Measurements from ENCODE around the gene SERPINB7. TPM values are rescaled to one million over a fixed set of nuclear protein-coding genes. Genes with fewer than 3 reads are reported as not detected.

The SERPINB7 gene
- total RNA-seq, 1 donor: not detected

- DNase-seq (ENCODE audit: low read depth in 2 of 3, low spot score in 2 of 3): no peak
These were observed 9.7 kb downstream of the SERPINB7 start for GRCh38 chr18:63784787-63785452.

DNA sequence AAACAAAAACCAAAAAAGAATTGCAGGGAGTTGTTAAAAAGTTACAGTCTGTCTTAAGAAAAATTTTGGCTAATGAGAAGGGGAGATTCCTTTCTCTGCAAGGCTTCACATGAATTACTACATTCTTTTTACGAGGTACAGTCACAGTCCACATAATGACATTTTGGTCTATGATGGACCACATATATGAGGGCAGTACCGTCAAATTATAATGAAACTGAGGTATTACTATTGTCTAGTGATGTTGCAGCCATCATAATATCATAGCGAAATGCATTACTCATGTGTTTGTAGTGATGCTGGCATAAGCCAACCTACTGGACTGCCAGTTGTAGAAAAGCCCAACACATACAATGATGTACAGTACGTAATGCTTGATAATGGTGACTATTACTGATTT is 12.5 kb downstream of the SERPINB7 start:
- DNase-seq (ENCODE audit: low read depth in 2 of 3, low spot score in 2 of 3): no peak

- peak in 2 of 3 donors; percentile 61 to 66 for DNase-seq (ENCODE audit: low read depth in 2 of 3, low spot score in 2 of 3)
These were observed 13.4 kb downstream of the SERPINB7 start for GRCh38 chr18:63788447-63789096.

DNA sequence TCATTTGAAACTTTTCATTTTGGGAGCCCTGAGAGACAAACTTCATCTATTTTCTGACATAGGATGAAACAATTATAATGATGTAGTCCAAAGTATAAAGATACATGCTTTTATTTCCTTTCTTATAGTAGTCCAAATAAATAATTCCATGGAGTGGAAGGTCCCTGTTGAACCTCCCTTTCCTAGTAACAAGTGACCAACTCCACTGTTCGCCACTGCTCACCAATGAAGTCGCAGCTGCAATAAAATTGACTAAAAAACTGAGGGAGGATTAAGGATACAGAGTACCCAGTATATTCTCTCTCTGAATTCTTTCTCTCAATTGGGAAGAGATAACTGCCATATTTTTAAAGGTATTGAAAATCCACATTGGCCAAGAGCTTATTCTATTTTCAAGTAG is 14.1 kb downstream of the SERPINB7 start:
- no peak for DNase-seq (ENCODE audit: low read depth in 2 of 3, low spot score in 2 of 3)

DNA sequence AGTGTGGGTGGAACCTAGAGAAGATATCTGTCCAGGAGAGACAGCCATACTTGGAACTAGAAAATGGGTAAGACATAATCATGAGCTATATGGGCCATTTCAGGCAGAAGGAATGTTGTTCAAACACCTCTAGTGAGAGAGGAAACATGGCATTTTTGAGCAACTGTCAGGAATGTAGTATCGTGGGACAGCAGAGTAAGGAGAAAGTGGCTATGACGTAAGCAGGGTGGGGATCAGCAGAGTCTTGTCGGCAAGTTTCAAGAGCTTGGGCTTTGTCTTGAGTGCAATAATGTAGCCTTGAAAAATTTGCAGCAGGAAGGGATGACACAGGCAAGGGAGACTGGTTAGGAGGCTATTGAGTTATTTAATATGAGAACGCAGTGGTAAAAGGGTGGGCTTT is 20.4 kb downstream of the SERPINB7 start:
- DNase-seq (ENCODE audit: low read depth in 2 of 3, low spot score in 2 of 3): no peak

- no peak for DNase-seq (ENCODE audit: low read depth in 2 of 3, low spot score in 2 of 3)
These were observed 24.0 kb downstream of the SERPINB7 start for GRCh38 chr18:63799189-63799588.

DNA sequence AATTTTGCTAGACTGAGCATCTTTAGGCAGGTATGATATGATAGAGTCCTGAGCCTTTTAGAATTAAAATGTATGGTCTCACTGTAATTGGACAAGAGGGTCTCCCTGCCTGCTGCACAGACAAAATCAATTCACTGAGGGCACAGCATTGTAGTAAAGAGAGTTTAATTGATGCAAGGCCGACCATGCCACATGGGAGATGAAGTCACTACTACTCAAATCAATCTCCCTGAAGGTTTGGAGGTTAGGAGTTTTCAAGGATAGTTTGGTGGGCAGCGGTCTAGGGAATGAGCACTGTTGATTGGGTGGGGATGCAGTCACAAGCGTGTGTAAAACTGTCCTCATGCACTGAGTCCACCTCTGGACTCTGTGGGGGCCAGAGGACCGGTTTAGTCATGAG is 26.1 kb downstream of the SERPINB7 start:
- no peak for DNase-seq (ENCODE audit: low read depth in 2 of 3, low spot score in 2 of 3)

DNA sequence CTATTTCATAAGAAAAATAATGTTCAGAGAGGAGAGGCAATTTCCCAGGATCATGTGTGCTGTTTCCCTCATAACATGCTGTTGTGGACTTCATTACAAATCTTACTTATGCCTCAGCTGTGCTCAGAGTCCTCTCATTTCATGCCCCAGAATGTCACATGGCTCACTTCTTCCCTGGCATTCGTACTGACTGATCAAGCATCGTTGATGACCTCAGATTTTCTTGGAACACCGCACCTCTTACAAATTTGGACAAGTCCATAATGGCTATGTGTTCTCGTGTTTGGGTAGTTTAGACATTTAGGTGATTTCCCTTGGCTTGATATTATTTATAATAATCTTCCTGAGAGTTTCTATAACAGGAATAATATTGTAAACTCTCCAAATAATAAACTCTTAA is 32.9 kb downstream of the SERPINB7 start:
- DNase-seq (ENCODE audit: low read depth in 2 of 3, low spot score in 2 of 3): no peak

- no peak for DNase-seq (ENCODE audit: low read depth in 2 of 3, low spot score in 2 of 3)
These were observed 42.3 kb downstream of the SERPINB7 start for GRCh38 chr18:63817441-63818051.

DNA sequence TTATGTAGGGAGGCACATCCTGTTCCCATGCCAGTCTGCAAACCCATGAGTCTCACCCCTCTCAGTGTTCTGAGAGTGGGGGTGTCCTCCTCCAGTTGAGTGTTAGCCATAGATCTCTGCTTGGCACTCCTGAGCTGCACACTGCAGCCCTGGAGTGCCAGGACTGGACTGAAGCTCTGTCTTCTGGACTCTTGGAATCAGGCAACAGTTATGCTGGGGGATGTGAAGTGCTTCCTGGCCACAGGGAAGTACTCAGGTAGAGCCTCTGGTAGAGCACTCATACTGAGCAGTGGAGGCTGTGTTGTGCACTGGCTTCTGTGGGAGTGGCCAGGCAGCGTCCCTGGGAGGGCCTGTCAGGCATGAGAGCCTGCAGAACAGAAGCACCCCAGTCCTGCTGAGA is 43.0 kb downstream of the SERPINB7 start:
- no peak for DNase-seq (ENCODE audit: low read depth in 2 of 3, low spot score in 2 of 3)

GRCh38 chr18:63819786-63820185 is 44.6 kb downstream of the SERPINB7 start:
- no peak for DNase-seq (ENCODE audit: low read depth in 2 of 3, low spot score in 2 of 3)

DNA sequence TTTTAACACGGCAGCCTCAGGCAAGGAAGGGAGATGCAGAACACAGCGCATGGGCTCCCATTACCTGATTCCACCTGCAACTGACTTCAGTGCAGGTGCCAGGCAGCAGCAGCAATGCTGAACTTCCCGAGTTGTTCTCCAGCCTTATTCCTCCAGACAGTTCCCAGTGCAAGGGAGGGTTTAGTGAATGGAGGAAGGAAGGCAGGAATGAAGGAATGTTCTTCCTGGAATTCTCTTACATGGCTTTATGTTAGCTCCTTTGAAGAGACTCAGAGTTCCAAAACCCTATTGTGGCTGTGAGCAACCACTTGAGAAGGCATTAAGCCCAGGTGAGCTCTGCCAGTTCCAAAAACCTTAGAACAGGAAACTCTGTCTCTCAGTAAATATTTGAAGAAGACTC is 45.5 kb downstream of the SERPINB7 start:
- DNase-seq (ENCODE audit: low read depth in 2 of 3, low spot score in 2 of 3): no peak

- peak in 2 of 3 donors; percentile 22 to 58 for DNase-seq (ENCODE audit: low read depth in 2 of 3, low spot score in 2 of 3)
These were observed 48.5 kb downstream of the SERPINB7 start for GRCh38 chr18:63823516-63824219.

DNA sequence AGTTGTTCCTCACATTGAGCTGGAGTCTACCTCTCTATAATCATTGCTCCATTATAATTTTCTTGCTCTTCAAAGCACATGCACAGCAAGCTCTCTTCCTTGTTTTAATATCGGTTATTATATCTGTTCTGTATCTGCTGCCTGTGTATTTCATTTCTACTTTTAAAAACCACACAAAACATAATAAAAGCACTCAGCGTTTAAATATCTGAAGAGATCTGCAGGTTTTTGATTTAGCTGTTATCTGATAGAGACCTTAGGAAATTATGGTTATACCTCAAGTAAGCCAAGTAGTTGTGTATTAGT is 49.0 kb downstream of the SERPINB7 start:
- DNase-seq (ENCODE audit: low read depth in 2 of 3, low spot score in 2 of 3): no peak

GRCh38 chr18:63828120-63828519 is 52.9 kb downstream of the SERPINB7 start:
- DNase-seq (ENCODE audit: low read depth in 2 of 3, low spot score in 2 of 3): no peak

DNA sequence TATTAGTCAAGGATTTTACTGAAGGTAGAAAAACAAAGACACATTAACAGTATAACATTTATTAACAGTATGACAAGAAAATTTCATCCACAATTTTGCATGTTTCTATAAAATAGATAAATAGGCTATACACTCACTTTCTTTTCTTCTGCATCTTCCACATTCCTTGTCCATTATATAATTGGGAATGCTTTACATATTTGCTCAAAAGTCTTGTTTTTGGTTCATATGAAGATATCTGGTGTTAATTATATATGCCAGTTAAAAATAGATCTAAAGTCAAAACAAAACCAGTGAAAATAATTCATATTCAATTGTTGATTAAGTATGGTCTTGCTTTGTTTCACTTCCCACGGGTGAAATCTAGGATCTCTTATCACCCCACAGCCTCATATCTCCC is 53.4 kb downstream of the SERPINB7 start:
- DNase-seq (ENCODE audit: low read depth in 2 of 3, low spot score in 2 of 3): no peak

DNA sequence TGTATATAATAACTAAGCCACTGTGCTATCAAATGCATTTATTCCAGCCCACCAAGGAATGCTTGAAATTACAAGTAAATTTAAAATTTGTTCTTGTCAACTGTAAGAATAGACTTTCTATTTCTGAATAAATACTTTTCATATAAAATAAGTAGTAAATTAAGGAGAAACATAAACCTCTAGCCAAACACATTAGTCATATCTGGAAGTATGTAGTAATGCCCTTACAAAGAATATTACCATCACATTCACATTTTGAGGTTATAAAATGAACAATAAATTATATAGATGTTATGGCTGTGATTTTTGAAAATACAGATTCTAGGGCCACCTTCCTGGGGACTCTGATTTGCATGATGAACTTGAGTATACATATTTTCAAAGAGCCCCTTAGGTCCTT is 54.7 kb downstream of the SERPINB7 start:
- DNase-seq (ENCODE audit: low read depth in 2 of 3, low spot score in 2 of 3): no peak

GRCh38 chr18:63831080-63831788 is 56.0 kb downstream of the SERPINB7 start:
- peak in 2 of 3 donors; percentile 78 to 86 for DNase-seq (ENCODE audit: low read depth in 2 of 3, low spot score in 2 of 3)

GRCh38 chr18:63832470-63832869 is 57.3 kb downstream of the SERPINB7 start:
- no peak for DNase-seq (ENCODE audit: low read depth in 2 of 3, low spot score in 2 of 3)

DNA sequence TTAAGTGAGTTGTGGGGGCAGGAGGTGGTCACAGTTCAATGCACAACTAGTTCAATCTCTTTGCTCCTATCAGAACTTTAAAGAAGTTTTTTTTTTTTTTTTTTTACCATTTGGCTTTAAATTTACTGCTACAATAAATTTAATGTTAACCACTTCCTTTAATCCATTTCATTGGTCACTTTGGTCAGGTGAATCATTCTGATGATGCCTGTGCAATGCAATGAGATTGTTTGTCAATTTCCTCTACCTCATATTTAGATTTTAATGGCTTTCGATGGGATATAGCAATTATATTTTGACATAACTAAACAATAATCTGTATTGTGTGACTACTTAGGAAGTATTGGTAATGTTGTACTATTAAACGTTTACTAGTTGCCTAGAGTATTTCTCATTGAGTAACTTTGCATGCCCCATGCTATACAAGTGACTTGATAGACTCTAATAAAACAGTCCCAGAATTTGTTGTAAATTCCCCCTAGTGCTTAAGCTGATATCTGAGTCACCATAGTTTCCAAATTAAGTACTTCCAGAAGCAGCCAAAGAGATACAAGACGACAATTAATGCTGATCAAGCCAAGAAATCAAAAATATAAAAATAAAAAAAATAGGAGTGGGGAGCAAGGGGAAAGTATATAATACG is 59.4 kb downstream of the SERPINB7 start:
- DNase-seq (ENCODE audit: low read depth in 2 of 3, low spot score in 2 of 3): no peak

DNA sequence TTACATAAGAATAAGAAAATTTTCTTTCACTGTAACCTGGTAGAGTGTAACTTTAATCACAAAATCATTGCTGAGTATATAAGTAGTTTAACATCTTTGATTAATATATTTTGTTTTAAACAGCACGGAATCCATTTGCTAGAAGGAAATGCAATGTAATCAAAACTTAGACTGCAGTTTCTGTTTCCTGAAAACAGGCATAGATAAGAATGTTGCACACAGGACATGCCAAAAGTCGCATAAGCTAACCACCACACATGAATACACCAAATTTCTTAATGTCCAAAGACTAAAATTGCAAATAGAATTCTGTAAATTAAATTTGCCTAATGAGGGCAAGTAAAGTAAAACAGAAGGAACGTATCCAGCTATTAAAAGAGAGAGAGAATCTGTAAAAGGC is 61.2 kb downstream of the SERPINB7 start:
- peak in 2 of 3 donors; percentile 22 to 43 for DNase-seq (ENCODE audit: low read depth in 2 of 3, low spot score in 2 of 3)
